GM23338 (cell line): Measurements from ENCODE around the gene CHRM1. TPM values are rescaled to one million over a fixed set of nuclear protein-coding genes. Genes with fewer than 3 reads are reported as not detected.

Experiments used
- ATAC-seq: fragments of 200-7000 bp; cut with Tn5 transposase; 3 replicates; pipeline ENCODE4 v1.9.1; 2020
- DNase-seq: peaks from one replicate; pipeline ENCODE4 v3.0.0-alpha.2; 2015; ENCODE audit warnings: low spot score
- H2AFZ ChIP-seq: fragments of 200-600 bp; sonication (generic); 2 replicates; pipeline ENCODE4 v1.8.0; 2016; ENCODE audit warnings: antibody characterized with exemption, mild to moderate bottlenecking, moderate library complexity
- H3F3A ChIP-seq: fragments of 200-600 bp; sonication (generic); replicated peaks from 2 replicates; pipeline ENCODE4 v1.8.0; 2017; ENCODE audit warnings: antibody characterized with exemption, mixed run types, low read depth
- H3K27ac ChIP-seq: fragments of 200-600 bp; sonication (generic); 2 replicates; pipeline ENCODE4 v1.6.1; 2016; ENCODE audit warnings: low read depth
- H3K27me3 ChIP-seq: fragments of 200-600 bp; sonication (generic); 2 replicates; pipeline ENCODE4 v1.8.0; 2016; ENCODE audit warnings: mild to moderate bottlenecking, mixed run types, moderate library complexity; ENCODE audit not compliant: insufficient read depth
- H3K36me3 ChIP-seq: fragments of 200-600 bp; sonication (generic); 2 replicates; pipeline ENCODE4 v1.8.0; 2016; ENCODE audit warnings: mild to moderate bottlenecking; ENCODE audit not compliant: insufficient read depth
- H3K4me1 ChIP-seq: fragments of 200-600 bp; sonication (generic); 2 replicates; pipeline ENCODE4 v1.8.0; 2016; ENCODE audit warnings: mild to moderate bottlenecking, moderate library complexity; ENCODE audit not compliant: insufficient read depth
- H3K4me2 ChIP-seq: fragments of 200-600 bp; sonication (generic); 2 replicates; pipeline ENCODE4 v1.7.1; 2017; ENCODE audit warnings: mixed run types
- H3K4me3 ChIP-seq: fragments of 200-600 bp; sonication (generic); 2 replicates; pipeline ENCODE4 v1.6.1; 2016; ENCODE audit warnings: mixed run types
- H3K79me2 ChIP-seq: fragments of 200-600 bp; sonication (generic); replicated peaks from 2 replicates; pipeline ENCODE4 v1.8.0; 2017; ENCODE audit warnings: mild to moderate bottlenecking; ENCODE audit not compliant: insufficient read depth
- H3K9me2 ChIP-seq: fragments of 200-600 bp; sonication (generic); 2 replicates; pipeline ENCODE4 v1.8.0; 2017; ENCODE audit not compliant: insufficient read depth
- H4K20me1 ChIP-seq: fragments of 200-600 bp; sonication (generic); replicated peaks from 2 replicates; pipeline ENCODE4 v1.8.0; 2017; ENCODE audit warnings: mild to moderate bottlenecking; ENCODE audit not compliant: insufficient read depth
- H3K27ac Mint-ChIP-seq: 2 replicates; pipeline ENCODE4 v1.8.0; 2020; ENCODE audit warnings: inconsistent platforms, mild to moderate bottlenecking, moderate library complexity, mixed read lengths
- H3K27me3 Mint-ChIP-seq: 3 replicates; pipeline ENCODE4 v1.8.0; 2022; ENCODE audit warnings: low read depth, mild to moderate bottlenecking, moderate library complexity, mixed read lengths, inconsistent platforms; ENCODE audit not compliant: insufficient read depth, poor library complexity
- H3K36me3 Mint-ChIP-seq: 3 replicates; pipeline ENCODE4 v1.8.0; 2021; ENCODE audit warnings: low read depth, mild to moderate bottlenecking, inconsistent platforms, moderate library complexity, mixed read lengths
- H3K4me1 Mint-ChIP-seq: 3 replicates; pipeline ENCODE4 v1.8.0; 2020; ENCODE audit warnings: mild to moderate bottlenecking, inconsistent platforms, mixed read lengths
- H3K4me3 Mint-ChIP-seq: 3 replicates; pipeline ENCODE4 v1.8.0; 2021; ENCODE audit warnings: moderate library complexity, mild to moderate bottlenecking, inconsistent platforms, mixed read lengths
- H3K9me3 Mint-ChIP-seq: 3 replicates; pipeline ENCODE4 v1.8.0; 2020; ENCODE audit warnings: moderate library complexity, mild to moderate bottlenecking, inconsistent platforms, mixed read lengths
- ETS1 ChIP-seq: IDR thresholded peaks from 2 replicates; pipeline ENCODE4 v1.6.1; 2016; ENCODE audit warnings: antibody characterized with exemption
- POLR2AphosphoS5 ChIP-seq: IDR thresholded peaks from 2 replicates; pipeline ENCODE4 v1.6.1; 2016; ENCODE audit warnings: antibody characterized with exemption, low read depth
- STAT1 ChIP-seq: IDR thresholded peaks from one replicate; pipeline ENCODE4 v1.6.1; 2016; ENCODE audit warnings: antibody characterized with exemption; ENCODE audit not compliant: unreplicated experiment
- ZNF114 ChIP-seq: fragments of 250-450 bp; sonication (Bioruptor Pico); IDR thresholded peaks from 2 replicates; pipeline ENCODE4 v1.5.0; 2020; ENCODE audit warnings: mild to moderate bottlenecking, moderate library complexity
- ZNF331 ChIP-seq: fragments of 250-450 bp; sonication (Bioruptor Pico); IDR thresholded peaks from 2 replicates; pipeline ENCODE4 v1.5.0; 2020; ENCODE audit warnings: low read depth, mild to moderate bottlenecking, moderate library complexity
- polyA plus RNA-seq: library from polyadenylated mRNA; unstranded; fragments of >200 nt; fragmentation: Nextera tagmentation; extraction: Ambion mirVana; gene quantifications from 2 replicates; pipeline ENCODE4 v1.2.1, GENCODE V29; 2016
- total RNA-seq: library from RNA; depleted of rRNA; stranded (reverse); fragments of >200 nt; shearing (Covaris generic); gene quantifications from 2 replicates; pipeline ENCODE4 v1.2.3, GENCODE V29; 2014
- TF ChIP-seq, protein P1 (sequence below): fragments of 250-450 bp; sonication (Bioruptor Pico); IDR thresholded peaks from 2 replicates; pipeline ENCODE4 v1.5.0; 2020; ENCODE audit warnings: mild to moderate bottlenecking, moderate library complexity

CHRM1 gene
- total and polyA plus RNA-seq, 2 experiments from 2014 or later, result 0.14 to 0.44 TPM

DNA sequence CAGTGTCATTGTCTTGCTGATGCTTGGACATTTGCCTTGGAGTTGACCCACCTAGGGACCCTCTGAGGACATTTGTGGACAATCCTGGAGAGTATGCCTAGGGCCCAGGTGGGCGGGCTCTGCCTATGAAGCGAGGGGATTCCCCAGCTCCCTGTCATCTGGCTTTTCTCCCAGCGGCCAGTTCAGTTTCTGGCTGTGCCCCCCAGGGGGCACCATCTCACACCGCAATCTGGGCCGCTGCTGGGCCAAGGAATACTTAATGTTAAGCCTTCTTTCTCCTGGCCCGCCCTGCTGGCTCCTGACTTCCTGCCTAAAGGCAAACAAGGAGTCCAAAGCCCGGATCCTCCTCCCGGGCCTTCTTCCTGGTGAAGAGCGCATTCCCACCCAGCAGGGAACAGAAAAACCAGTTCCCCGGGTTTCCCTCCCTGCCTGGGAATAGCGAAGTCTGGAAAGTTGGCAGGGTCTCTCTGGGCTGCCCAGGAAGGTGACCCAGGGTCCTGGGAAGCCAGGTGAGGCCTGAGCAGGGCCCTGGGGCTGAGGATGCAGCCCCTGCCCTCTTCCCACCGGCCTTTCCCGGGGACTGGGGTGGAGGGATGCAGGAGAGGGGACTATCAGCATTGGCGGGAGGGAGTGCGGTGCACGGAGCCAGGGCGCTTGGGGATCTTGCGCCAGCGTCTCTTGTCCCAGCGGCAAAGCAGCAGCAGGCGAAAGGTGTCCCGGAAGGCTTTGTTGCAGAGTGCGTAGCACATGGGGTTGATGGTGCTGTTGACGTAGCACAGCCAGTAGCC lies 11.9 kb downstream of the CHRM1 start (continued):
- TF ChIP-seq, protein P1, sequence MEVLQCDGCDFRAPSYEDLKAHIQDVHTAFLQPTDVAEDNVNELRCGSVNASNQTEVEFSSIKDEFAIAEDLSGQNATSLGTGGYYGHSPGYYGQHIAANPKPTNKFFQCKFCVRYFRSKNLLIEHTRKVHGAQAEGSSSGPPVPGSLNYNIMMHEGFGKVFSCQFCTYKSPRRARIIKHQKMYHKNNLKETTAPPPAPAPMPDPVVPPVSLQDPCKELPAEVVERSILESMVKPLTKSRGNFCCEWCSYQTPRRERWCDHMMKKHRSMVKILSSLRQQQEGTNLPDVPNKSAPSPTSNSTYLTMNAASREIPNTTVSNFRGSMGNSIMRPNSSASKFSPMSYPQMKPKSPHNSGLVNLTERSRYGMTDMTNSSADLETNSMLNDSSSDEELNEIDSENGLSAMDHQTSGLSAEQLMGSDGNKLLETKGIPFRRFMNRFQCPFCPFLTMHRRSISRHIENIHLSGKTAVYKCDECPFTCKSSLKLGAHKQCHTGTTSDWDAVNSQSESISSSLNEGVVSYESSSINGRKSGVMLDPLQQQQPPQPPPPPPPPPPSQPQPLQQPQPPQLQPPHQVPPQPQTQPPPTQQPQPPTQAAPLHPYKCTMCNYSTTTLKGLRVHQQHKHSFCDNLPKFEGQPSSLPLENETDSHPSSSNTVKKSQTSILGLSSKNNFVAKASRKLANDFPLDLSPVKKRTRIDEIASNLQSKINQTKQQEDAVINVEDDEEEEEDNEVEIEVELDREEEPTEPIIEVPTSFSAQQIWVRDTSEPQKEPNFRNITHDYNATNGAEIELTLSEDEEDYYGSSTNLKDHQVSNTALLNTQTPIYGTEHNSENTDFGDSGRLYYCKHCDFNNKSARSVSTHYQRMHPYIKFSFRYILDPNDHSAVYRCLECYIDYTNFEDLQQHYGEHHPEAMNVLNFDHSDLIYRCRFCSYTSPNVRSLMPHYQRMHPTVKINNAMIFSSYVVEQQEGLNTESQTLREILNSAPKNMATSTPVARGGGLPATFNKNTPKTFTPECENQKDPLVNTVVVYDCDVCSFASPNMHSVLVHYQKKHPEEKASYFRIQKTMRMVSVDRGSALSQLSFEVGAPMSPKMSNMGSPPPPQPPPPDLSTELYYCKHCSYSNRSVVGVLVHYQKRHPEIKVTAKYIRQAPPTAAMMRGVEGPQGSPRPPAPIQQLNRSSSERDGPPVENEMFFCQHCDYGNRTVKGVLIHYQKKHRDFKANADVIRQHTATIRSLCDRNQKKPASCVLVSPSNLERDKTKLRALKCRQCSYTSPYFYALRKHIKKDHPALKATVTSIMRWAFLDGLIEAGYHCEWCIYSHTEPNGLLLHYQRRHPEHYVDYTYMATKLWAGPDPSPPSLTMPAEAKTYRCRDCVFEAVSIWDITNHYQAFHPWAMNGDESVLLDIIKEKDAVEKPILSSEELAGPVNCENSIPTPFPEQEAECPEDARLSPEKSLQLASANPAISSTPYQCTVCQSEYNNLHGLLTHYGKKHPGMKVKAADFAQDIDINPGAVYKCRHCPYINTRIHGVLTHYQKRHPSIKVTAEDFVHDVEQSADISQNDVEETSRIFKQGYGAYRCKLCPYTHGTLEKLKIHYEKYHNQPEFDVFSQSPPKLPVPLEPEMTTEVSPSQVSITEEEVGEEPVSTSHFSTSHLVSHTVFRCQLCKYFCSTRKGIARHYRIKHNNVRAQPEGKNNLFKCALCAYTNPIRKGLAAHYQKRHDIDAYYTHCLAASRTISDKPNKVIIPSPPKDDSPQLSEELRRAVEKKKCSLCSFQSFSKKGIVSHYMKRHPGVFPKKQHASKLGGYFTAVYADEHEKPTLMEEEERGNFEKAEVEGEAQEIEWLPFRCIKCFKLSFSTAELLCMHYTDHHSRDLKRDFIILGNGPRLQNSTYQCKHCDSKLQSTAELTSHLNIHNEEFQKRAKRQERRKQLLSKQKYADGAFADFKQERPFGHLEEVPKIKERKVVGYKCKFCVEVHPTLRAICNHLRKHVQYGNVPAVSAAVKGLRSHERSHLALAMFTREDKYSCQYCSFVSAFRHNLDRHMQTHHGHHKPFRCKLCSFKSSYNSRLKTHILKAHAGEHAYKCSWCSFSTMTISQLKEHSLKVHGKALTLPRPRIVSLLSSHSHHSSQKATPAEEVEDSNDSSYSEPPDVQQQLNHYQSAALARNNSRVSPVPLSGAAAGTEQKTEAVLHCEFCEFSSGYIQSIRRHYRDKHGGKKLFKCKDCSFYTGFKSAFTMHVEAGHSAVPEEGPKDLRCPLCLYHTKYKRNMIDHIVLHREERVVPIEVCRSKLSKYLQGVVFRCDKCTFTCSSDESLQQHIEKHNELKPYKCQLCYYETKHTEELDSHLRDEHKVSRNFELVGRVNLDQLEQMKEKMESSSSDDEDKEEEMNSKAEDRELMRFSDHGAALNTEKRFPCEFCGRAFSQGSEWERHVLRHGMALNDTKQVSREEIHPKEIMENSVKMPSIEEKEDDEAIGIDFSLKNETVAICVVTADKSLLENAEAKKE (CRISPR knock-in tag), result peak; percentile 68
- TF ChIP-seq ZNF114 (CRISPR knock-in tag), result peak; percentile 57; the same call in 1 of the 2 replicates
- peak; percentile 37; the same call in 1 of the 2 replicates for TF ChIP-seq POLR2AphosphoS5
- no peak for TF ChIP-seq ZNF331
- TF ChIP-seq ETS1, result peak; percentile 56

- H2AFZ ChIP-seq, result peak overlapping the region; percentile 38
- no peak overlapping the region for H3K4me3 ChIP-seq
- no peaks in the 10 kb centered on the region for H3K79me2 ChIP-seq
- peaks cover 15% of the 10 kb centered on the region; the same call in 1 of the 2 replicates for H3F3A ChIP-seq
- no peaks in the 10 kb centered on the region for H4K20me1 ChIP-seq
- no peaks in the 10 kb centered on the region for H3K36me3 ChIP-seq
- DNase-seq (no peak), ATAC-seq (peak; percentile 9)
- H3K4me3 Mint-ChIP-seq, result 0 out of 3 replicates have a peak overlapping the region, but pooled peaks have one; percentile 54
- no peaks in the 10 kb centered on the region for H3K9me2 ChIP-seq
- peak overlapping the region; percentile 56; the same call in 1 of the 2 replicates for H3K4me2 ChIP-seq
- no peak overlapping the region for H3K27ac Mint-ChIP-seq
- H3K36me3 Mint-ChIP-seq, result peaks cover 5% of the 10 kb centered on the region; the same call in 2 of the 3 replicates
- H3K4me1 ChIP-seq, result peaks cover 13% of the 10 kb centered on the region
- peaks cover 8% of the 10 kb centered on the region for H3K9me3 Mint-ChIP-seq
- no peaks in the 10 kb centered on the region for H3K27me3 ChIP-seq
- H3K4me1 Mint-ChIP-seq, result peaks cover 28% of the 10 kb centered on the region
- H3K27me3 Mint-ChIP-seq, result peaks cover 11% of the 10 kb centered on the region
- H3K27ac ChIP-seq, result no peak overlapping the region
- TF ChIP-seq STAT1 (no peak), POLR2AphosphoS5 (no peak)
- TF ChIP-seq, protein P1 (CRISPR knock-in tag), result no peak
Measured at GRCh38 chr11:62908468-62909072, 12.6 kb downstream of the CHRM1 start.
